Middle frontal gyrus (tissue), 1 donor: ENCODE data around the gene ILRUN.
"Not testable (repeated sequence)": the region's sequence is repeated elsewhere in the genome, so short reads cannot be mapped to it uniquely, and the experiment has no call there.

Source experiments
- DNase-seq: peaks from one replicate; pipeline ENCODE4 v3.0.0-alpha.2; 2015; ENCODE audit warnings: low spot score; ENCODE audit errors: extremely low spot score

The ILRUN gene

GRCh38 chr6:34696739-34697543 is at the start of gene ILRUN:
Gene ILRUN (minus strand): TSS chr6:34696767. CDS start chr6:34696603, 164 bp downstream.
- DNase-seq: peak; percentile 91

GRCh38 chr6:34745277-34746103 is 48.9 kb upstream of the ILRUN start:
- DNase-seq: no peak

GRCh38 chr6:34744294-34744647 is 47.7 kb upstream of the ILRUN start:
- not testable (repeated sequence) for DNase-seq

- no peak for DNase-seq
Measured at GRCh38 chr6:34743625-34744293, 47.2 kb upstream of the ILRUN start.

- DNase-seq: no peak
Measured at GRCh38 chr6:34742094-34742493, 45.5 kb upstream of the ILRUN start.

GRCh38 chr6:34736823-34737222 is 40.3 kb upstream of the ILRUN start:
- no peak for DNase-seq

- no peak for DNase-seq
Measured at GRCh38 chr6:34731393-34732060, 35.0 kb upstream of the ILRUN start.

- no peak for DNase-seq
Measured at GRCh38 chr6:34729631-34730470, 33.3 kb upstream of the ILRUN start.

GRCh38 chr6:34726055-34726454 is 29.5 kb upstream of the ILRUN start:
- DNase-seq: no peak

- no peak for DNase-seq
Measured at GRCh38 chr6:34723203-34723602, 26.6 kb upstream of the ILRUN start.

GRCh38 chr6:34722451-34722850 is 25.9 kb upstream of the ILRUN start:
- DNase-seq: no peak

GRCh38 chr6:34720160-34720559 is 23.6 kb upstream of the ILRUN start:
- not testable (repeated sequence) for DNase-seq

- not testable (repeated sequence) for DNase-seq
Measured at GRCh38 chr6:34719646-34720045, 23.1 kb upstream of the ILRUN start.

GRCh38 chr6:34718976-34719375 is 22.4 kb upstream of the ILRUN start:
- no peak for DNase-seq

- DNase-seq: no peak
Measured at GRCh38 chr6:34717466-34717865, 20.9 kb upstream of the ILRUN start.

- no peak for DNase-seq
Measured at GRCh38 chr6:34714663-34715062, 18.1 kb upstream of the ILRUN start.

- not testable (repeated sequence) for DNase-seq
Measured at GRCh38 chr6:34712881-34713280, 16.3 kb upstream of the ILRUN start.

GRCh38 chr6:34709386-34709785 is 12.8 kb upstream of the ILRUN start:
- DNase-seq: no peak

GRCh38 chr6:34705241-34705640 is 8.7 kb upstream of the ILRUN start:
- no peak for DNase-seq

- no peak for DNase-seq
Measured at GRCh38 chr6:34701199-34701598, 4.6 kb upstream of the ILRUN start.
